Cardiac septum (tissue), 1 donor: Measurements from ENCODE around the gene CADM4. TPM values are rescaled to one million over a fixed set of nuclear protein-coding genes. Genes with fewer than 3 reads are reported as not detected.
"Not testable (repeated sequence)": the region's sequence is repeated elsewhere in the genome, so short reads cannot be mapped to it uniquely, and the experiment has no call there.

Experiments used
- DNase-seq: peaks from one replicate; pipeline ENCODE4 v3.0.0-alpha.2; 2020; ENCODE audit warnings: low spot score
- intact Hi-C: fragments of 100-400 bp; cut with DNase I; formaldehyde crosslinking; loops from one replicate; pipeline ENCODE4 v1.14.0; 2022
- total RNA-seq: library from RNA; stranded (reverse); fragmentation: NEBNext Ultra II Directional; extraction: Animal tissue kit (Norgen Biotek cat#: 25700); gene quantifications from one replicate; pipeline ENCODE4 v1.2.1, GENCODE V29; 2021
- donor health status: DM: no; HTN: no; CAD: no.

The CADM4 gene
- total RNA-seq, 1 donor from 2014 or later, result 5.7 TPM

- intact Hi-C loops, result loop anchor here (1.0 kb wide), 1 partner anchor 23 kb away; the partner anchor contains the start of genes IRGQ and ZNF576
- no peak for DNase-seq
Measured at GRCh38 chr19:43618921-43619261, 20.8 kb downstream of the CADM4 start.

- no peak for DNase-seq
- intact Hi-C loops, result no loop called here
Measured at GRCh38 chr19:43616954-43617353, 22.7 kb downstream of the CADM4 start.

GRCh38 chr19:43616306-43616705, 23.3 kb downstream of the CADM4 start:
- intact Hi-C loops, result no loop called here

GRCh38 chr19:43612374-43612773, 27.3 kb downstream of the CADM4 start:
- intact Hi-C loops, result no loop called here
- DNase-seq, result no peak

More at GRCh38 chr19:43616306-43616705, 23.3 kb downstream of the CADM4 start:
- no peak for DNase-seq

- no peak for DNase-seq
- intact Hi-C loops, result no loop called here
Measured at GRCh38 chr19:43611788-43612187, 27.9 kb downstream of the CADM4 start, which contains the start of gene SRRM5. TSS of gene SRRM5 (plus strand) at chr19:43612088. CDS start at chr19:43612122, 34 bp downstream.

GRCh38 chr19:43610493-43610892, 29.2 kb downstream of the CADM4 start:
- no peak for DNase-seq
- intact Hi-C loops, result no loop called here

GRCh38 chr19:43609872-43610271, 29.8 kb downstream of the CADM4 start:
- DNase-seq, result no peak

GRCh38 chr19:43607238-43608205, 32.1 kb downstream of the CADM4 start:
- intact Hi-C loops, result no loop called here

More at GRCh38 chr19:43609872-43610271, 29.8 kb downstream of the CADM4 start:
- intact Hi-C loops, result no loop called here

GRCh38 chr19:43606569-43607229, 33.0 kb downstream of the CADM4 start:
- DNase-seq, result no peak
- intact Hi-C loops, result no loop called here

More at GRCh38 chr19:43607238-43608205, 32.1 kb downstream of the CADM4 start:
- DNase-seq, result no peak

- intact Hi-C loops, result no loop called here
- no peak for DNase-seq
Measured at GRCh38 chr19:43605875-43606568, 33.6 kb downstream of the CADM4 start.

- DNase-seq, intact Hi-C loops: not testable (repeated sequence)
Measured at GRCh38 chr19:43600326-43600725, 39.3 kb downstream of the CADM4 start.

- no peak for DNase-seq
- intact Hi-C loops, result no loop called here
Measured at GRCh38 chr19:43599635-43600295, 39.9 kb downstream of the CADM4 start.

- no peak for DNase-seq
- intact Hi-C loops, result no loop called here
Measured at GRCh38 chr19:43598445-43599240, 41.0 kb downstream of the CADM4 start.

- intact Hi-C loops, result loop anchor here (2.0 kb wide), 2 partner anchors 63 to 71 kb away; no protein-coding TSS in a partner anchor
- no peak for DNase-seq
Measured at GRCh38 chr19:43597876-43598275, 41.8 kb downstream of the CADM4 start.

GRCh38 chr19:43596842-43597461, 42.7 kb downstream of the CADM4 start:
- no peak for DNase-seq
- intact Hi-C loops, result loop anchor here (1.0 to 2.0 kb wide), 4 partner anchors 22 to 72 kb away; partner anchors contain the start of genes PINLYP, XRCC1 and ZNF428

GRCh38 chr19:43595999-43596841, 43.4 kb downstream of the CADM4 start, which contains the start of the genes IRGQ and ZNF576:
TSS of gene IRGQ (minus strand) at chr19:43596134. CDS start at chr19:43595338, 796 bp downstream.
TSS of gene ZNF576 (plus strand) at chr19:43596595. CDS start at chr19:43597109, 514 bp downstream.
- intact Hi-C loops, result loop anchor here (1.0 to 2.0 kb wide), 4 partner anchors 21 to 73 kb away; partner anchors contain the start of genes PINLYP, XRCC1 and ZNF428
- peak; percentile 100 for DNase-seq

- intact Hi-C loops, result no loop called here
- no peak for DNase-seq
Measured at GRCh38 chr19:43595605-43595998, 44.0 kb downstream of the CADM4 start.
